T-cell (primary cell): Measurements from ENCODE around the gene SPOCK1. TPM values are rescaled to one million over a fixed set of nuclear protein-coding genes. Genes with fewer than 3 reads are reported as not detected.

ENCODE experiments used
- ATAC-seq, 4 experiments: fragments of 200-7000 bp in 3 of 4; fragments of 150-1000 bp in 1 of 4; cut with Tn5 transposase; replicated peaks in 1 of 4; 1 replicate in 3 of 4; 2 replicates in 1 of 4; pipeline ENCODE4 v1.10.0; 2021; ENCODE audit warnings: moderate library complexity in 3 of 4, mild to moderate bottlenecking in 2 of 4, moderate number of reproducible peaks in 1 of 4
- CTCF ChIA-PET, 2 donors: fragments of 300-600 bp; sonication (Branson Sonifier 250); formaldehyde crosslinking; loops; one replicate each; lab custom pipeline; 2022; ENCODE audit warnings: antibody characterized with exemption in 2 of 2; lab: Charles Lee
- POLR2A ChIA-PET, 2 donors: fragments of 300-600 bp; sonication (Branson Sonifier 250); formaldehyde crosslinking; loops; one replicate each; lab custom pipeline; 2022; ENCODE audit warnings: antibody characterized with exemption in 2 of 2; lab: Charles Lee
- DNase-seq, 35 experiments: peaks; one replicate each; pipeline versions ENCODE4 v3.0.0 to v3.0.0-alpha.2; 2013 to 2023
- H3K27ac ChIP-seq: one replicate; pipeline ENCODE4 v1.5.1; 2013; ENCODE audit warnings: low read length
- H3K27me3 ChIP-seq, 2 experiments: replicated peaks in 1 of 2; 1 replicate in 1 of 2; 2 replicates in 1 of 2; pipeline versions ENCODE4 v1.6.1 to v1.7.0; 2013; ENCODE audit warnings: low read length in 1 of 2, mixed read lengths in 1 of 2; ENCODE audit not compliant: control insufficient read depth in 2 of 2, insufficient read depth in 2 of 2; ENCODE audit errors: extremely low read depth in 1 of 2
- H3K36me3 ChIP-seq, 2 donors: 1 replicate in 1 of 2; 2 replicates in 1 of 2; pipeline versions ENCODE4 v1.6.1 to v1.7.0; 2013; ENCODE audit warnings: low read length in 1 of 2; ENCODE audit not compliant: control insufficient read depth in 2 of 2, insufficient read depth in 1 of 2; ENCODE audit errors: extremely low read depth in 1 of 2
- H3K4me1 ChIP-seq, 2 experiments: 1 replicate in 1 of 2; 2 replicates in 1 of 2; pipeline versions ENCODE4 v1.6.1 to v1.7.0; 2013; ENCODE audit warnings: low read length in 2 of 2, mixed read lengths in 1 of 2; ENCODE audit not compliant: insufficient read depth in 2 of 2, control insufficient read depth in 1 of 2; ENCODE audit errors: extremely low read depth in 1 of 2
- H3K4me3 ChIP-seq, 2 donors: 1 replicate in 1 of 2; 2 replicates in 1 of 2; pipeline versions ENCODE4 v1.5.1 to v1.7.0; 2013; ENCODE audit warnings: mild to moderate bottlenecking in 2 of 2, low read length in 1 of 2, moderate library complexity in 1 of 2; ENCODE audit not compliant: control insufficient read depth in 1 of 2; ENCODE audit errors: extremely low read depth in 1 of 2
- H3K9me3 ChIP-seq: 2 replicates; pipeline ENCODE4 v1.7.0; 2013
- H3K27ac Mint-ChIP-seq, 2 donors: one replicate each; pipeline ENCODE4 v1.8.0; 2020 to 2021; ENCODE audit warnings: mild to moderate bottlenecking in 2 of 2, mixed read lengths in 2 of 2
- H3K27me3 Mint-ChIP-seq, 2 donors: one replicate each; pipeline ENCODE4 v1.8.0; 2021 to 2022; ENCODE audit warnings: mixed read lengths in 2 of 2
- H3K36me3 Mint-ChIP-seq: one replicate; pipeline ENCODE4 v1.8.0; 2021; ENCODE audit warnings: mixed read lengths
- H3K4me1 Mint-ChIP-seq, 3 donors: one replicate each; pipeline ENCODE4 v1.8.0; 2020 to 2022; ENCODE audit warnings: mixed read lengths in 3 of 3, mild to moderate bottlenecking in 1 of 3
- H3K4me3 Mint-ChIP-seq, 3 donors: one replicate each; pipeline ENCODE4 v1.8.0; 2020 to 2022; ENCODE audit warnings: mild to moderate bottlenecking in 3 of 3, mixed read lengths in 3 of 3, moderate library complexity in 3 of 3
- H3K9me3 Mint-ChIP-seq, 3 donors: one replicate each; pipeline ENCODE4 v1.8.0; 2020 to 2022; ENCODE audit warnings: mixed read lengths in 3 of 3
- WGBS: methylation state at CpG from one replicate; pipeline ENCODE4 v1.1.5; 2013; ENCODE audit warnings: missing lambda C conversion rate; ENCODE audit not compliant: insufficient coverage; 5-methylcytosine and 5-hydroxymethylcytosine counted together
- total RNA-seq, 35 experiments: library from RNA in 6 of 35; stranded (reverse) in 6 of 35; fragments of 120-200 nt in 1 of 35; gene quantifications; one replicate each; pipeline versions ENCODE4 v1.2.1 to v1.2.4 and lab custom pipeline; 2013 to 2026

Gene SPOCK1
- total RNA-seq, 5 donors from 2014 or later (not counting 1 experiment from before 2014, with no cell fraction given) = 0.57 TPM; not detected in 4

DNA sequence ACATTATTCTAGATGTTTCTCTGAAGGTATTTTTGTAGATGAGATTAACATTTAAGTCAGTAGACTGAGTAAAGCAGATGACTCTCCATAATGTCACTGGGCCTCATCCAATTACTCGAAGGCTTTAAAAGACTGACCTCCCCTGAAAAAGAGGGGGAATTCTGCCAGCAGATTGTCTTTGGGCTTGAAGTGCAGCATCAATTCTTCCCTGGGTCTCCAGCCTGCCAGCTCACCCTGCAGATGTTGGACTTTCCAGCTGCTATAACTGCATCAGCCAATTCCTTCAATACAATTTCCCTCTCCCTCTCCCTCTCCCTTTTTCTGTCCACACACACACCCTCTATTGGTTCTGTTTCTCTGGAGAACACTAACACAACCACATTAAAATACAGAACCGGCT is 472.8 kb downstream of the SPOCK1 start:
- Histone ChIP-seq H3K4me1 (no peaks in the 10 kb centered on the region), H3K27me3 (no peaks in the 10 kb centered on the region), H3K4me3 (no peak overlapping the region), H3K36me3 (no peaks in the 10 kb centered on the region), H3K27ac (no peak overlapping the region), H3K9me3 (no peaks in the 10 kb centered on the region)
- H3K4me3 Mint-ChIP-seq = no peak overlapping the region
- no peaks in the 10 kb centered on the region for H3K36me3 Mint-ChIP-seq
- no peaks in the 10 kb centered on the region for H3K9me3 Mint-ChIP-seq
- H3K4me1 Mint-ChIP-seq = peaks cover 0 to 3% (median 0%) of the 10 kb centered on the region in 3 donors
- ChIA-PET CTCF (no interaction called here), POLR2A (no interaction called here)
- DNase-seq (no peak), ATAC-seq (no peak)
- no peak overlapping the region for H3K27ac Mint-ChIP-seq
- H3K27me3 Mint-ChIP-seq = peaks cover 0 to 4% of the 10 kb centered on the region in 2 donors
- 100% methylated on average over 2 of the region's 2 CpGs for WGBS

DNA sequence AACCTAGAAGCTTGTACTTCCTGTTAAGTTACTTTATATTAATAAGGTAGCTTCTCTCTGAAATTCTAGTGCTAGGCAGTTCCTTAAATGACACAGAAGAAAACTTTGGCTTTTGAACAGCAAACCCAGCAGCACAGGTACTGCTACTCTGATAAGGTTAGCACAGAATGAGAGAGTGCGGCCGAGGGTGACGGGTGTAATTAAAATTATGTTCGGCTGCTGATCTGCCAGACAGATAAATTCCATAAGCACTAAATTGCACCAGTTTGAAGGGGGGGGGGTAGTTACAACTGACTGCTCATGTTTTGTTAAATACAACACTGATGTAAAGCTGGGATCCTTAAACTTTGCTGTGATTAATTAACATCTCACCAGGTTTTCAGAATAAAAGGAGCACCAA is 475.1 kb downstream of the SPOCK1 start:
- H3K4me3 ChIP-seq = no peak overlapping the region
- no peaks in the 10 kb centered on the region for H3K27me3 ChIP-seq
- CTCF ChIA-PET = no interaction called here
- Mint-ChIP-seq H3K9me3 (no peaks in the 10 kb centered on the region), H3K27ac (no peak overlapping the region), H3K4me1 (peaks cover 0 to 3% (median 0%) of the 10 kb centered on the region in 3 donors), H3K27me3 (peaks cover 4% of the 10 kb centered on the region in 2 donors), H3K4me3 (no peak overlapping the region), H3K36me3 (no peaks in the 10 kb centered on the region)
- no peaks in the 10 kb centered on the region for H3K36me3 ChIP-seq
- no peaks in the 10 kb centered on the region for H3K4me1 ChIP-seq
- DNase-seq = no peak
- no peak overlapping the region for H3K27ac ChIP-seq
- ATAC-seq = no peak
- no peaks in the 10 kb centered on the region for H3K9me3 ChIP-seq
- WGBS = no CpG with 5 or more reads among the region's 4 CpGs
- POLR2A ChIA-PET = no interaction called here

DNA sequence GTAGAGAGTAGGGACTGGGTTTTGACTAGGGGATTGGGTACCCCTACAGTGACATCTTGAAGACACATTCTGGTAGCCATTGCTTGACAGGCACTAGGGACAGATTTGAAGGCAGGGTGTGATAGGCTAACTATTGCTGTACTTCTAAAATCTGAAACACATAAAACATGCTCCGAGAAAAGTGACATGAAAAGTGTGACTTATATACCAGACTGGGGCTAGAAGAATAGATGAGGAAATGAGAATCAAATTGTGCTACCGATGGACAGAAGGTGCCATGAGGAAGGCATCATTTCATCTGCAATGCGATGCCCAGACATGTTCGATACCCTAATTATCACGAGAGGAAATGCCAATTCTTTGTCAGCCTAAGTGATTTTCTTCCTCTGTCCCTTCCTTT is 475.8 kb downstream of the SPOCK1 start:
- Histone ChIP-seq H3K4me1 (no peaks in the 10 kb centered on the region), H3K36me3 (no peaks in the 10 kb centered on the region), H3K27me3 (no peaks in the 10 kb centered on the region), H3K9me3 (no peaks in the 10 kb centered on the region), H3K27ac (no peak overlapping the region), H3K4me3 (no peak overlapping the region)
- H3K4me3 Mint-ChIP-seq = no peak overlapping the region
- ATAC-seq = no peak
- H3K4me1 Mint-ChIP-seq = peaks cover 0 to 3% (median 0%) of the 10 kb centered on the region in 3 donors
- H3K9me3 Mint-ChIP-seq = no peaks in the 10 kb centered on the region
- H3K36me3 Mint-ChIP-seq = no peaks in the 10 kb centered on the region
- WGBS = 96% methylated on average over 4 of the region's 5 CpGs
- no peak for DNase-seq
- no peak overlapping the region for H3K27ac Mint-ChIP-seq
- H3K27me3 Mint-ChIP-seq = peaks cover 1 to 4% of the 10 kb centered on the region in 2 donors
- ChIA-PET CTCF (no interaction called here), POLR2A (no interaction called here)

DNA sequence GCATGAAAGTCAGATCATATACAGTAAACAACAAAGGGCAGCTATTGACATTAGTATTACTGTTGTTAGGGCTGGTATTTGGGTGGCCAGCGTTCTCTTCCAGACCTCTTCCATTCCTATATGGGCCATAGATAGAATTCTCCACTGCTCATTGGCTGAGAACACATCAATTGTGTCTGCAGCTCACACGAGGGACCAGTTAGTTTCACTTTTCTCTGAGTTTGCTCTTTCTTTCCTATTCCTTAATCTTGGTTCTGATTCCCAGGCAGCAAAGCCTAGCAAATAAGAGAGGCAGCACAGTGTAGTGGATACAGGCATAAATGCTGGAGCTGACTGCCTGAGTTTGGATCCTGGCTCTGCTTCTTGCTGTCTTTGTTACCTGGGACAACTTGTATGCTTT is 476.4 kb downstream of the SPOCK1 start:
- no peaks in the 10 kb centered on the region for H3K4me1 ChIP-seq
- ATAC-seq = no peak
- no peak for DNase-seq
- H3K9me3 ChIP-seq = no peaks in the 10 kb centered on the region
- H3K27ac ChIP-seq = no peak overlapping the region
- H3K4me1 Mint-ChIP-seq = peaks cover 0 to 3% (median 0%) of the 10 kb centered on the region in 3 donors
- ChIA-PET POLR2A (interaction anchor here in 1 of 2 donors (0.6 kb wide), 1 partner anchor 51 kb away, joined by 6 read pairs; no protein-coding TSS in a partner anchor), CTCF (no interaction called here)
- H3K27ac Mint-ChIP-seq = no peak overlapping the region
- H3K36me3 Mint-ChIP-seq = no peaks in the 10 kb centered on the region
- 20% methylated on average over 1 of the region's 2 CpGs for WGBS
- H3K4me3 ChIP-seq = no peak overlapping the region
- H3K36me3 ChIP-seq = no peaks in the 10 kb centered on the region
- no peaks in the 10 kb centered on the region for H3K27me3 ChIP-seq
- no peak overlapping the region for H3K4me3 Mint-ChIP-seq
- peaks cover 0 to 4% of the 10 kb centered on the region in 2 donors for H3K27me3 Mint-ChIP-seq
- no peaks in the 10 kb centered on the region for H3K9me3 Mint-ChIP-seq

DNA sequence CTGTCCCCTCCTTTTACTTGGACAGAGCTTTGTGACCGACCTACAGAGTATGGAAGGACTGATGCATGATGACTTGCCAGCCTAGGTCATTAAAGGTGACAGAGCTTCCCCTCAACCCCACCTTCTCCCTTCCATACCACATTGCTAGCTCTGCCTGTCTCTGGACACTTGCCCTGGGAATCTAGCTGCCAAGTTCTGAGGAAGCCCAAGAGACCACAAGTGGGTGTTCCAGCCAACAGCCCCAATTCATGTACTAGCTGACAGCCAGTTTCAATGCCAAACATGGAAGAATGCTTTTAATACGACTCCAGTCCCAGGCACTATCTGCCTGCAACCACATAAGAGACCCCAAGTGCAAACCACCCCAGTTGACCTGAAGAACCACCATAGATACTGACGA is 477.1 kb downstream of the SPOCK1 start:
- H3K36me3 Mint-ChIP-seq = no peaks in the 10 kb centered on the region
- no peak overlapping the region for H3K27ac Mint-ChIP-seq
- no peak overlapping the region for H3K4me3 Mint-ChIP-seq
- WGBS = 44% methylated on average over 1 of the region's 3 CpGs
- H3K4me1 Mint-ChIP-seq = peaks cover 0 to 3% (median 0%) of the 10 kb centered on the region in 3 donors
- DNase-seq = no peak
- ChIA-PET POLR2A (interaction anchor here in 1 of 2 donors (0.6 kb wide), 1 partner anchor 49 kb away, joined by 6 read pairs; no protein-coding TSS in a partner anchor), CTCF (no interaction called here)
- H3K36me3 ChIP-seq = no peaks in the 10 kb centered on the region
- H3K9me3 Mint-ChIP-seq = no peaks in the 10 kb centered on the region
- peaks cover 0 to 4% of the 10 kb centered on the region in 2 donors for H3K27me3 Mint-ChIP-seq
- H3K27me3 ChIP-seq = no peaks in the 10 kb centered on the region
- no peaks in the 10 kb centered on the region for H3K4me1 ChIP-seq
- no peak overlapping the region for H3K4me3 ChIP-seq
- no peaks in the 10 kb centered on the region for H3K9me3 ChIP-seq
- ATAC-seq = no peak
- H3K27ac ChIP-seq = no peak overlapping the region

DNA sequence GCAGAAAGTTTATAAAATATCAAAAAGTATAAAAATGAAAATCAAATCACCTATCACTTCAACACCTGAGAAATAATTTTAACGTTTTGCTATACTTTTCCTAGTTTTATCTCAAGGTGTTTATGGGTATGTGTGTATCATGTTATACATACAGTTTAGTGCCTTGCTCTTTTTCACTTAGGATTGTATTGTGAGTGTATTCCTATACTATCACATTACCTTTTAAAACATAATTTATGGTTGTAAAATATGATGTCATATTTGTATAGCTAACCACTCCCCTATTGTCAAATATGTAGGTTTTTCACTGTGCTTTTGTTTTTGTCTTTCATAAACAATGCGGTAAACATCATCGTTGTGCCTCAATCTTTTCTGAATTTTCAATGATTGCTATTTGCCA is 479.9 kb downstream of the SPOCK1 start:
- POLR2A ChIA-PET = no interaction called here
- Histone ChIP-seq H3K27ac (no peak overlapping the region), H3K4me3 (no peak overlapping the region), H3K27me3 (no peaks in the 10 kb centered on the region), H3K4me1 (no peaks in the 10 kb centered on the region), H3K9me3 (no peaks in the 10 kb centered on the region), H3K36me3 (no peaks in the 10 kb centered on the region)
- Mint-ChIP-seq H3K36me3 (no peaks in the 10 kb centered on the region), H3K9me3 (no peaks in the 10 kb centered on the region), H3K27me3 (peaks cover under 1 to 4% of the 10 kb centered on the region in 2 donors), H3K4me3 (no peak overlapping the region), H3K4me1 (peaks cover 0 to 3% (median 0%) of the 10 kb centered on the region in 3 donors), H3K27ac (no peak overlapping the region)
- DNase-seq = no peak
- CTCF ChIA-PET = no interaction called here
- WGBS = no CpG with 5 or more reads among the region's 3 CpGs
- no peak for ATAC-seq
